Memory B cell (primary cell): ENCODE data around the gene KCNQ4.

ENCODE experiments used
- ATAC-seq: fragments of 150-1000 bp; cut with Tn5 transposase; 2 replicates; pipeline ENCODE4 v1.10.0; 2021; ENCODE audit warnings: low read depth, mild to moderate bottlenecking, moderate library complexity
- DNase-seq, 2 donors: peaks; one replicate each; pipeline ENCODE4 v3.0.0; 2022; ENCODE audit warnings: low spot score in 2 of 2
- H3K27ac Mint-ChIP-seq: one replicate; pipeline ENCODE4 v1.8.0; 2022; ENCODE audit warnings: mild to moderate bottlenecking, moderate library complexity, mixed read lengths
- H3K27me3 Mint-ChIP-seq: one replicate; pipeline ENCODE4 v1.8.0; 2022; ENCODE audit warnings: mixed read lengths
- H3K36me3 Mint-ChIP-seq: one replicate; pipeline ENCODE4 v1.8.0; 2022; ENCODE audit warnings: mild to moderate bottlenecking, mixed read lengths
- H3K4me1 Mint-ChIP-seq: one replicate; pipeline ENCODE4 v1.8.0; 2022; ENCODE audit warnings: mixed read lengths
- H3K4me3 Mint-ChIP-seq: one replicate; pipeline ENCODE4 v1.8.0; 2022; ENCODE audit warnings: mild to moderate bottlenecking, moderate library complexity, mixed read lengths
- H3K9me3 Mint-ChIP-seq: one replicate; pipeline ENCODE4 v1.8.0; 2022; ENCODE audit warnings: mixed read lengths

Gene KCNQ4

GRCh38 chr1:40803902-40804301 is 20.3 kb downstream of the KCNQ4 start:
- no peaks in the 10 kb centered on the region for H3K9me3 Mint-ChIP-seq
- no peaks in the 10 kb centered on the region for H3K27me3 Mint-ChIP-seq
- ATAC-seq: no peak
- no peak for DNase-seq
- H3K4me1 Mint-ChIP-seq: peaks cover 36% of the 10 kb centered on the region
- peak overlapping the region; percentile 21 for H3K27ac Mint-ChIP-seq
- no peaks in the 10 kb centered on the region for H3K36me3 Mint-ChIP-seq
- no peak overlapping the region for H3K4me3 Mint-ChIP-seq

DNA sequence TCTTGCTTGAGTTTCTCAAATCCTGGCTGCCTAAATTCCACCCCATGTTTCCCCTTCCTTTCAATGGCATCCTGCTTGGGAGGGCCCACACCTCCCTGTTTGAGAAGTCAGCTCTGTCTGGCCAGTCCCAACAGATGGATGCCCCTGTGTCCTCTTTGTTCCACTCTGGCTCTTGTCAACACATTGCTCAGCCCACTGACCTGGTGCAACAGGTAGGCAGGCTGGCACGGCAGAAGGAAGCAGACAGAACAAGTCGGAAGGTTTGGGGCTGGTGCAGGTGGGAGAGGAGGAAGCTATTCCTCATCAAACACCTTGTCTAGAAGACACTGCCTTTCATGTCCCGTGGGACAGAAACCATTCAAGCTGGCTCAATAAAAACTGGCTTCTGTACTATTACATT is 22.7 kb downstream of the KCNQ4 start:
- DNase-seq (no peak), ATAC-seq (no peak)
- H3K36me3 Mint-ChIP-seq: no peaks in the 10 kb centered on the region
- H3K9me3 Mint-ChIP-seq: no peaks in the 10 kb centered on the region
- H3K27me3 Mint-ChIP-seq: no peaks in the 10 kb centered on the region
- H3K4me1 Mint-ChIP-seq: peaks cover 38% of the 10 kb centered on the region
- no peak overlapping the region for H3K27ac Mint-ChIP-seq
- H3K4me3 Mint-ChIP-seq: no peak overlapping the region

DNA sequence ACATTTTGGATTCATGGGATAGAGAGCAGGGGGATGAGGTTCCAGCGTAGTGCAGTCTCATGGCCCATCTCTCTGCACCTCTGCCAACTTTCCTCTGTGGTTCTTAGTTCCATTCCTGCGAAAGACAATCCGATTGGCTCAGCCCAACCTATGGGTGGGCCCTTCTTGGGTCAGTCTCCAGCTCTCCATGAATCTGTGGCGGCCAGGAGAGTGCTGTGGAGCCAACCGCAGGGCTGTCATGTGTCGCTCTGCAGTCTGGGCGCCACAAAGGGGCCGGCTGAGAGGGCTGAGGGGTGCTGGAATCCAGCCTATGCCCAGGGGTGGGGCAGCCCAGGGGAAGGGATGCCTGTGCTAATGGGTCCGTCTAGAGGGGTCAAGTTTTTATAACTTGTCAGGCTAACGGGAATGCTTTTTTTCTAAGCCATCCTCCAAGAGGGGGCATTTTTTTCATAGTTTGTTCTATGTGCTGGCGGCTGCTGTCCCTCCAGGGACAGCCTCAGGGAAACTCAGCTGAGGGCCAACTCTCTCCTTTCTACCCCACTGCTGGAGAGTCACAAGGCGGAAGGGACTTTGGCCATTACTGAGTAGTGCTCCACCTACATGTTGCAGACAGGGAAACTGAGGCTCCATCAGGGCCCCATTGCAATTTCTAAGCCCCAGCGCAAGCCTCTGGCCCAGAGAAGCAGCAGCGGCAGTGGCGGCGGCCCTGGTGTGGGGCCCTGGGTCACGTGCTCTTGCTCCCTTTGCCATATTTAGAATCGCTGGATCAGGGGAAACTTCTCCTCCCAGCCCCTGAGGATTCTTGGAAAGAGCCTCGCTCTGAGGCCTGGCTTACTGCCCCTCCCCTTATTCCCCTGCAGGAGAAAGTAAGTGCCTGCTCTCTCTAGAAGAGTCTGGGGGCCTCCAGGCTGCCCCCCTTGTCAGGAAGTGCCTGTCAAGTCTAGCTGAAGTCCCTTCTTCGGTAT is 23.4 kb downstream of the KCNQ4 start:
- no peaks in the 10 kb centered on the region for H3K9me3 Mint-ChIP-seq
- H3K27ac Mint-ChIP-seq: no peak overlapping the region
- peaks cover 31% of the 10 kb centered on the region for H3K4me1 Mint-ChIP-seq
- H3K27me3 Mint-ChIP-seq: no peaks in the 10 kb centered on the region
- no peak overlapping the region for H3K4me3 Mint-ChIP-seq
- ATAC-seq: no peak
- DNase-seq: no peak
- no peaks in the 10 kb centered on the region for H3K36me3 Mint-ChIP-seq

GRCh38 chr1:40808002-40808401 is 24.4 kb downstream of the KCNQ4 start:
- Mint-ChIP-seq H3K9me3 (no peaks in the 10 kb centered on the region), H3K27me3 (no peaks in the 10 kb centered on the region), H3K4me1 (peaks cover 30% of the 10 kb centered on the region), H3K36me3 (no peaks in the 10 kb centered on the region), H3K27ac (peak overlapping the region; percentile 93), H3K4me3 (no peak overlapping the region)
- ATAC-seq (no peak), DNase-seq (no peak)

DNA sequence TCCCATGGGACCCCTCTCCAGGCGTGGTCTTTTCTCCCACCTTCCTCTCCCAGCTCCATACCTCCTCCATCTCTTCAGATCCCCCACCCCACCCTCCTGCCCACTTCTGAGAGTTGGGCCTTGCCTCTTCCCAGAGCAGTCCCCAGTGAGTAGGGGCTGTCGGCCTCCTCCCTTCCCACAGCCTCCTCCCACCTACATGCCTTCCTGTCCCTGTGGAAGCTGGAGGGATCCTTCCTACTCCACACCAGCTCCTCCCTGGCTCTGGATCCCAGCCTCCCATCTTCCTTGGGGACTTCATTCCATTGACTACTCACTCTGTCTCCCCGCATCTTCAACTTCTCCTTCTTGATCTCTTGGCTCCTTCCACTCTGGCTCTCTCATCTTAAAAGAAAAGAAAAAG is 24.9 kb downstream of the KCNQ4 start:
- peaks cover 27% of the 10 kb centered on the region for H3K4me1 Mint-ChIP-seq
- H3K27me3 Mint-ChIP-seq: no peaks in the 10 kb centered on the region
- no peak for ATAC-seq
- H3K36me3 Mint-ChIP-seq: no peaks in the 10 kb centered on the region
- H3K9me3 Mint-ChIP-seq: no peaks in the 10 kb centered on the region
- H3K4me3 Mint-ChIP-seq: no peak overlapping the region
- H3K27ac Mint-ChIP-seq: peak overlapping the region; percentile 93
- no peak for DNase-seq

DNA sequence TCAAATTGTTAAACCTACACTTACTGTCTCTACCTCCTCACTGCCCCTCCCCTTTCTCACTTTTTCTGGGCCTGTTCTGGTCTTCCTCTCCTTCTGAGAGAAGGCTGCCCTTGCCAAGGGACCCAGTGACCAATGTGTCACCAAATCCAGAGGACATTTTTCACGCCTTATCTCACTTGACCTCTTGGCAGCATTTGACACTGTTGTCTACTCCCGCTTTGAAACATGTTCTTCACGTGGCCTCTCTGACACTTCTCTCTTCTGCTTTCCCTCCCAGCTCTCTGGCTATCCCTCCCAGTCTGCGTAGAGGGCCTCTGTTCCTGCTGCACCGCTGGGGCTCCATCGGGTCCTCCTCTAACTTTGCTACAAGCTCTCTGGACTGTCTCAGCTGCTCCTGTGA is 25.3 kb downstream of the KCNQ4 start:
- ATAC-seq (peak; percentile 23), DNase-seq (no peak)
- Mint-ChIP-seq H3K36me3 (no peaks in the 10 kb centered on the region), H3K9me3 (no peaks in the 10 kb centered on the region), H3K4me3 (no peak overlapping the region), H3K4me1 (peaks cover 23% of the 10 kb centered on the region), H3K27me3 (no peaks in the 10 kb centered on the region), H3K27ac (peak overlapping the region; percentile 93)

DNA sequence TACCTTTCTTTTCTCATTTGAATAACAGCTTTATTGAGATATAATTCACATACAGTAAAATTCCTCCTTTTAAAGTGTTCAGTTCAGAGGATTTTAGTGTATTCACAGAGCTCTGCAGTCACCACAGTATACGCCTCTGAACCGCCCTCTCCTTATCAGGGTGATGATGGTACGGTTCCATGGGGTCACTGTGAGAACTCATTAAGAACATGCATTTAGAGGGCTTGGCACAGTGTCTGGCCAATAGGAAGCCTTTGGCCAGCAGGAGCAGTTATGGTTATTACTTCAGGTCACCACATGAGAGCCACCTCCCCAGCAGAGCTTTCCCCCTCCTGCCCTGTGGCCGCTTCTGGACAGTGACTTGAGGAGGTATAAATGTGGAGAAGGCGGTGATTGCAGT is 27.3 kb downstream of the KCNQ4 start:
- ATAC-seq (no peak), DNase-seq (no peak)
- Mint-ChIP-seq H3K9me3 (no peaks in the 10 kb centered on the region), H3K36me3 (no peaks in the 10 kb centered on the region), H3K27ac (peak overlapping the region; percentile 88), H3K4me1 (peaks cover 19% of the 10 kb centered on the region), H3K4me3 (no peak overlapping the region), H3K27me3 (no peaks in the 10 kb centered on the region)

- no peak for DNase-seq
- Mint-ChIP-seq H3K27ac (peak overlapping the region; percentile 51), H3K4me3 (no peak overlapping the region), H3K4me1 (peaks cover 11% of the 10 kb centered on the region), H3K36me3 (no peaks in the 10 kb centered on the region), H3K9me3 (no peaks in the 10 kb centered on the region), H3K27me3 (no peaks in the 10 kb centered on the region)
- no peak for ATAC-seq
Measured at GRCh38 chr1:40815420-40815819, 31.8 kb downstream of the KCNQ4 start.

- no peak overlapping the region for H3K27ac Mint-ChIP-seq
- H3K4me1 Mint-ChIP-seq: peaks cover 9% of the 10 kb centered on the region
- no peaks in the 10 kb centered on the region for H3K36me3 Mint-ChIP-seq
- no peak for DNase-seq
- H3K9me3 Mint-ChIP-seq: no peaks in the 10 kb centered on the region
- H3K27me3 Mint-ChIP-seq: no peaks in the 10 kb centered on the region
- peak overlapping the region; percentile 89 for H3K4me3 Mint-ChIP-seq
- ATAC-seq: peak; percentile 43
Measured at GRCh38 chr1:40817791-40818263, 34.2 kb downstream of the KCNQ4 start.

DNA sequence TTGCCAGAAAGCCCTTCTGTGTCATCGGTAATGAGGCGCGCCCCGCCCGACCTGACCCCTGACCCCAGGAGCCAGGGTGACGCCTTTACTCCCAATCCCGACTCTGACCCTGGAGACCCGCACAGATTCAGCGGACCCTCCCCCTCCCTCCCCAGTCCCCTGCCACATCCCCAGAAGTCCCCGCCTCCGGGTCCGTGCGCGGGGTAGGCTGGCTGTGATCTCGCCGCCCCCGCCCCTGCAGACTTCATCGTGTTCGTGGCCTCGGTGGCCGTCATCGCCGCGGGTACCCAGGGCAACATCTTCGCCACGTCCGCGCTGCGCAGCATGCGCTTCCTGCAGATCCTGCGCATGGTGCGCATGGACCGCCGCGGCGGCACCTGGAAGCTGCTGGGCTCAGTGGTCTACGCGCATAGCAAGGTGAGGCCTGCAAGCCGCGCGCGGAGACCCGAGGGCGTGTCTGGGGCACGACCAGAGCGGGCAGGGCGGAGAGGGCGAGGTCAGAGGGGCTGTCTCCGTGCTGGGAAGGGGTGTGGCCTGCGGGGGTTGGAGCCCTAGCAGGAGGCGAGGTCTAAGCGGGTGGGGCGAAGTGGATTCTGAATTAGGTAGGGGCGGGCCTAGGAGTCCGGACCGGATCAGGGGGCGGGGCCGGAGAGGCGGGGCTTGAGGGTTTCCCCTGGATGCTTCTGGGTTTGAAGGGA is 34.8 kb downstream of the KCNQ4 start:
- H3K36me3 Mint-ChIP-seq: no peaks in the 10 kb centered on the region
- no peaks in the 10 kb centered on the region for H3K27me3 Mint-ChIP-seq
- peak; percentile 70 to 85 for DNase-seq
- H3K9me3 Mint-ChIP-seq: no peaks in the 10 kb centered on the region
- H3K4me3 Mint-ChIP-seq: peak overlapping the region; percentile 89
- ATAC-seq: peak; percentile 96
- H3K27ac Mint-ChIP-seq: peak overlapping the region; percentile 56
- peaks cover 8% of the 10 kb centered on the region for H3K4me1 Mint-ChIP-seq

GRCh38 chr1:40819101-40819500 is 35.5 kb downstream of the KCNQ4 start:
- peak overlapping the region; percentile 56 for H3K27ac Mint-ChIP-seq
- no peak for ATAC-seq
- peak overlapping the region; percentile 89 for H3K4me3 Mint-ChIP-seq
- H3K9me3 Mint-ChIP-seq: no peaks in the 10 kb centered on the region
- H3K36me3 Mint-ChIP-seq: no peaks in the 10 kb centered on the region
- DNase-seq: no peak
- H3K4me1 Mint-ChIP-seq: peaks cover 8% of the 10 kb centered on the region
- H3K27me3 Mint-ChIP-seq: no peaks in the 10 kb centered on the region

DNA sequence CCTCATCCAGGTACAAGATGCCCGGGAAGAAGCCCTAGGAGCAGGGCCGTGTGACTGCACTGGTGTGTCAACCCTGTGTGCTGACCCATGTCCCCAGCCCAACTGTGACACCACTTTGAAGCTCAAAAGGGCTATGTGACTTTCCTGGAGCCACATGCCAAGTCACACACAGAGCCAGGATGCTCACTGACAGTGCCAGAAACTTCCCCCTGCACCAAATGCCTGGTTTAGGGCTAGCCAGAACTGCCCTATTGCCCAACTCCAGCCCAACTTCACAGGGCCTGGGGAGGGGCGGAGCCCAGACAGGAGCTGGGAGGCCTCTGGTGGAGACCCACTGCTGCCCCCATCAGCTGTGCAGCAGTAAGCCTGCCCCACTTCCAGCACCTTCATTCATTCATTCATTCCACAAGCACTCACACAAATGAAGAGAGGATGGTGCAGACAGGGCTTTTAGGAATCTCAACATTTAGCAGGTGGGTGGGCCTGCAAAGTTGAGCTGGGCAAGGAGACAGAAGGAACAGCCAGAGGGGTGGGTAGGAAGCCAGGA is 36.7 kb downstream of the KCNQ4 start:
- Mint-ChIP-seq H3K27ac (no peak overlapping the region), H3K4me1 (peaks cover 12% of the 10 kb centered on the region), H3K4me3 (no peak overlapping the region), H3K36me3 (no peaks in the 10 kb centered on the region), H3K27me3 (no peaks in the 10 kb centered on the region), H3K9me3 (no peaks in the 10 kb centered on the region)
- no peak for ATAC-seq
- DNase-seq: no peak

GRCh38 chr1:40820911-40821693 is 37.5 kb downstream of the KCNQ4 start:
- Mint-ChIP-seq H3K9me3 (no peaks in the 10 kb centered on the region), H3K36me3 (no peaks in the 10 kb centered on the region), H3K4me3 (no peak overlapping the region), H3K27ac (no peak overlapping the region), H3K27me3 (no peaks in the 10 kb centered on the region), H3K4me1 (peaks cover 18% of the 10 kb centered on the region)
- DNase-seq: no peak
- ATAC-seq: no peak
